GM19240 (cell line): ENCODE results near the gene TTYH3.
"Not testable (repeated sequence)": the region's sequence is repeated elsewhere in the genome, so short reads cannot be mapped to it uniquely, and the experiment has no call there.

Source experiments
- DNase-seq: peaks from one replicate; pipeline ENCODE4 v3.0.0; 2011; ENCODE audit warnings: low spot score; ENCODE audit not compliant: insufficient read length

Gene TTYH3

DNA sequence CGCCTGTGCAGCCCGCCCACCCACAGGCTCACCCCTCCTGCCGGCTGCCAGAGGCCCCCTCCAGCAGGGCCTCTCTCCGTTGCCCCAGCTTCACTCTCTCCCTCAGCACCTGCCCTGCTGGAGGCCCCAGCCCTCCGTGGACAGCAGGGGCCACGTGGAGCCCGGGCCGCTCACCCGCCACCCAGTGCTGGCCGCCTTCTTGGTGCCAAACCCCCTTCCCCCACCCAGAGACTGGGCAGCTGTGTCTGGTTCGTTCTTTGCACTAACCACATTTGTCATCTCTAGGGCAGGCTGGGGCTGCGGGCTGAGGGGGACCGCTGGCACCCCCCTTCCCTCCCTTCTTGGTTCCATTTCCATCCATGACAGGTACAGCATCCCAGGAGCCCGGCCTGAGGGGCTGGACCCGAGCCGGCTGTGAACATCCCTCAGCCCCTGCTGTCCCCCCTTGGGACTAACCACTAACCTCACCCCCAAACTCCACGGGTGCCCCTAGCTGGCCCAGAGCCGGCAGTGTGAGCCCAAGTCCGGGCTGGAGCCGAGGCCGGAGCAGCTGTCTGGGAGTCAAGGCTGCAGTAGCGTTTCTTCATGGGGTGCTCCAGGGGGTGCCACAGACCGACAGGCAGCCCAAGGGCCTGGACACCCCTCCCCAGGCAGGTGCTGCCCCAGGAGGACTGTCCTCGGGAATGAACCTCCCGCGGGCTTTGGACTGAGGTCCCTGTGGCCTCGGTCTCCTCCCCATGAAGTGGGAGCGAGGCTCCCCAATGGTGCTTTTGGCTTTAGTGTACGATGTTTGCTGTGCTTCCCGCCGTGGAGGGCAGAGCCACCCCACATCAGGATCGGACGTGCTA lies 30.7 kb downstream of the TTYH3 start:
- no peak for DNase-seq

DNA sequence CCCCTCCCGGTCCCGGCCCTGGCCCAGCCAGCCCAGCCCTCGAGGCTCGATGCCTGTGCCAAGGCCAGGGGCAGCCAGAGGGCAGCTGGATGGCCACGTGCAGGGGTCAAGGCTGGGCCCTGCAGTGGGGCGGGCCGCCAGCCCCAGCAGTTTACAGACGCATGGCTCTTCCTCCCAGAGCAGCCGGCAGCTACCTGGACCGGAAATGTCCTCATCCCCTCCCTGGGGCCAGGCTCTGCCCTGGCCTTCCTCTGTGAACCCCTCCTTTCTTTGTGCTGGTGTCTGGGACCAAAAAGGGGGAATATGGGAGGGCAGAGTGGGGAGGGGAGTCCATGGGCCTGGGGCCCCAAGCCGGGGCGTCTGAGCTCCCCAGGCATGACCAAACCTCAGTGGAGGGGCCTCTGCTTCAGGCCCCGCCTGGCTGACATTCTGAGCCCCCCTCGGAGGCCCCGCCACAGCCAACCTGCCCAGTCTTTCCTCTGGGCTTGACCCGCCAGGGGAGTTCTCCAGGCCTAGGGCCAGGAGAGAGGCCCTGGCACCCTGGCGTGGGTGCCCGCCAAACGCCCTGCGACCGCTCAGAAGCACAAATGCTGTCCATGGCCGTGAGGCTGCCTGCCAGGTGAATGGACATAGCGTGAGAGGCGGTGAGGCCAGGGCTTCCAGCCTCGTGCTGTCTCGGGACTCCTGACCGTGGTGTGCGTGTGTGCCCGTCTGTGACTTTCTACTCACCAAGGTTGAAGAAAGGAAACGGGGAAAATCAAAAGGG lies 31.5 kb downstream of the TTYH3 start:
- DNase-seq, result no peak

DNA sequence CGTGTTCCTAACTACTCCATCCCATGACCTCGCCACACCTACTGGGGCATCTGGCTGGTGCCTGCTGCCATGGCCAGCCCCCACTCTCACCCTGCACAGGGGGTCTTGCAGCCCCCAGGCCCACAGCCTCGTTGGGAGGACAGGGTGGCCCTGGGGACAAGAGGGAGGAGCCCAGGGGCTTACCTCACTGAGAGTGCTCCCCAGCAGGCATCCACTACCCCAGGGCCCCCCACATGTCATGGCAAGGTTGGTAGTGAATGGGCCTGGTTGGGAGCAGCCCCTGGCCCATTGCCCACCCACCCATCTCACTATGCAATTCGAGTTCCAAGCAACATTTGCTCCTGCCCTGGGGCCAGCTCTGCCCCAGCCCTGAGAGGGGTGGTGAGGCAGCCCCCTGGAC lies 32.2 kb downstream of the TTYH3 start:
- DNase-seq, result no peak

DNA sequence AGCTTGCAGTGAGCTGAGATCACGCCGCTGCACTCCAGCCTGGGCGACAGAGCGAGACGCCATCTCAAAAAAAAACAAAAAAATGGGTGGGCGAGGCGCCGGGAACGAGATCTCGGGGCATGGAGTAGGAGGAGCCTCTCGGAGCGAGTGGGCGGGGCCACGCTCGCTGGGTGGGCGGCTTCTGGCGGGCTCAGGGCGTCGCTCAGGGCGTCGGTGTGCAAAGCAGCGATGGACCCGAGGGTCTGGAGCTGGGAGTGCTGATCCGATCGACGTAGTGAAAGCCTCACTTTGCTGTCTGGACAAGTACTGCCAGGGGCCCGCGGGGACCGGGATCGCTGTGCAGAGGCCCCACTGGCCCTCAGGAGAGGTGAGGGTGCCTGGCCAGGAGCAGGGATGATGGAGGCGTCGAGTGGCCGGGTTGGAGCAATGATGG lies 33.6 kb downstream of the TTYH3 start:
- no peak for DNase-seq

DNA sequence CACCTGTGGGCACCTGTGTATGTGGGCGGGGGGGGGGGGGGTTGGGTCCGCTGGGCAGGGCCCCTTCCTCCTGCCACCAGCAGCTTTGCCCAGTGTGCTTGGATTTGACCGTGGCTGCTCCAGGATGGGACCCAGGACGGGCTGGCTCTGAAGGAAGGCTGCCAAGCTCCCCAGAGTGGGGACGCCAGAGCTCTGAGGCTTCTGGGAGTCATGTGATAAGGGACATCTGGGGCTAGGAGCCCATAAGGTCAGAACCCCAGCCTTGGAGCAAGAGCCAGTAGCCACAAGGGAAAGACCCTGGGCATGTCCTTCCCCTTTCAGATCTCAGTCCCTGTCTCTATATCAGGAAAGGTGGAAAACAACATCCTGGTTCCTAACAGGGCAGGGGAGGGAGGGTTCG lies 34.4 kb downstream of the TTYH3 start:
- DNase-seq, result no peak

DNA sequence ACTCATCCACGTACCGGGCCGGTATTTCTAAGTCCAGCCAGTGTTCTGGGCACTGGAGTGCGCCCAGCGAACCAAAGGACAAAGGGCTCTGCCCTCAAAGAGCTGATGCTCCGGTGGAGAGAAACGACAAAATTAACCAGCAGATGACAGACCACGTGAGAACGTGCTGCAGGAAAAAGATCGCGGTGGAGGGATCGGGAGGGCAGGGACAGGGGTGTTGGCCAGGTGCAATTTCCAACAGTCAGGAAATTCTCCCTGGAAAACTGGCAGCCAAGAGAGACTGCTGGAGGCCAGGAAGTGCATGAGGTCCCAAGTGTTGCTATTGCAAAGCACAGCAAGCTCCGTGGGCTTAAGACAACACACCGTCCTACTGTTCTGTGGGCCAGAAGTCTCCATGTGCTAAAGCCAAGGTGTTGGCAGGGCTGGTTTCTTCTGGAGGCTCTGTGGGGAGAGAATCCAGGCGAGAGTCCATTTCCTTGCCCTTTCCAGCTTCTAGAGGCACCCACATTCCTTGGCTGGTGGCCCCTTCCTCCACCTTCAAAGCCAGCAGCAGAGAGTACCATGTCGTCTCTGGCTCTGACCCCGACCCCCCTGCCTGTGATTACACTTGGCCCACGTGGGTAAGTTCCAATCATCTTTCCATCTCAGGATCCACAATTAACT lies 34.9 kb downstream of the TTYH3 start:
- no peak for DNase-seq

DNA sequence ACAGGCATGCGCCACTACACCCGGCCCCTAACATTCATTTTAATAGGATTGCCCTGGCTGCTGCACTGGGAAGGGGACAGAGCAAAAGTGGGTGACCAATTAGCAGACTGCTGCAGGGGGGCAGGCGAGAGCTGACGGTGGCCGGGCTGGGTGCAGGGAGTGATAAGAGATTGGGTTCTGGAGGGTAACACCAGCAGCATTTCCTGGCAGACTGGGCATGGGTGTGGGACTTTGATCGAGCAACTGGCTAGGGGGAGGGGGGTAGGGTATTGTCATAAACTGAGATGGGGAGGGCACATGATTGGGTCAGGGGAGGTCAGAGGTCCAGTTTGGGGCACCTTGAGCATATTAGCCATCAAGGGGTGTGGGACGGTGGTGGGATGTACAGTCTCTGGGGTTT lies 36.1 kb downstream of the TTYH3 start:
- DNase-seq, result no peak

DNA sequence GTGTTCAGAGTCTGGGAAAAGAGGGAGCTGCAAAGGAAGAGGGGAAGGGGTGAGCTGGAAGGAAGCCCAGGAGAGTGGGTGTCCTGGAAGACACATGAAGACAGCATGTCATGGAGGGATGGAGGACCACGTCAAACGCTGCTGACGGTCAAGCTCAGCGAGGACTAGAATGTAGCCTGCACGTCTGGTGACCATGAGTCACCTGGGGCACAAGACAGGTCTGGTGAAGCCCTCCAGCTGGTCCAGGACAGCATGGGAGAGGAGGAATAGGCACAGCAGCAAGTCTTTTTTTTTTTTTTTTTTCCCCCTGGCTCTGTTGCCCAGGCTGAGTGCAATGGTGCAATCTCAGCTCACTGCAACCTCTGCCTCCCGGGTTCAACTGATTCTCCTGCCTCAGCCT lies 36.6 kb downstream of the TTYH3 start:
- DNase-seq, result no peak

DNA sequence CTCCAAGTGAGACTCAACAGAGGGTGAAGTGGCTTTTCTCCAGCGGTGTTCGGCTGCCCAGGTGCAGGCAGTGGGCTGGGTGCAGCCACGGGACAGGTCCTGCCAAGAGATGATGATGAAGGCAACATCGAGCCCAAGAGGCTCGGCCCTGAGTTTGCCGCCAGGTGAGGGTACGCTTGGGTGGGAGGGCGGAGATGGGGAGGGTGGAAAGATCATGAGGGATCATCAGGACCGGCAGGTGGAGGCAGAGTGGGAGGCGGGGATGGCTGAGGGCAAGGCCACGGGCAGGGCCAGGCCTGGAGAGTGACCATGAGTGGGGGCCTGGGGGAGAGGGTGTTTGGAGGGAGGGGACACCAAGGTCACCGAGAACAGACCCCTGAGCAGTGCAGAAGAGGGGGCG lies 38.4 kb downstream of the TTYH3 start:
- DNase-seq, result no peak

DNA sequence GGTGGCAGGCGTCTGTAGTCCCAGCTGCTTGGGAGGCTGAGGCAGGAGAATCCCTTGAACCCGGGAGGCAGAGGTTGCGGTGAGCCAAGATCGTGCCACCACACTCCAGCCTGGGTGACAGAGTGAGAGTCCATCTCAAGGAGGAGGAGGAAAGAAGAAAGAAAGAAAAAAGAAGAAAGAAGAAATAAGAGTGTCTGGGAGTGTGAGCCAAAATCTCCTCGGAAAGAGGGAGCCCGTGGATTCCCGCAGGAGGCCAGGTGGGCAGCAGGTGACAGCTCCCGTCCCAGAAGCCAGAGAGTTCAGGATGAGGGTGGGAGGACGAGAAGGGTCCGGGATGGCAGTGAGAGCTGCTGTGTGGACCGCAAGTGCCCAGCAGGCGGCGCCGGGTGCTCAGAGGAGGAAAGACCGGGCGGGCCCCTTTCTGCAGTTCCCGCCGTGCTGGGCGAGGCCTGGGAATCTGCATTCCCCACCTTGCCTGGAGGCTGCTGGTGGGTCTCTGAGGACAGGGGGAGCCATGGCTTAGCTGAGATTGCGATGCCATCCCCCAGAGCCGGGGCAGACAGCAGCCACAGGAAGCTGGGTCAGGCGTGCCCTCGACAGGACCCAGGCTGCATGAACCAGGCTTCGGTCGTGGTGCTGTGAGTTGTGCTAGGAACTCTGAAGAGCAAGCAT lies 39.1 kb downstream of the TTYH3 start:
- peak; percentile 88 for DNase-seq

DNA sequence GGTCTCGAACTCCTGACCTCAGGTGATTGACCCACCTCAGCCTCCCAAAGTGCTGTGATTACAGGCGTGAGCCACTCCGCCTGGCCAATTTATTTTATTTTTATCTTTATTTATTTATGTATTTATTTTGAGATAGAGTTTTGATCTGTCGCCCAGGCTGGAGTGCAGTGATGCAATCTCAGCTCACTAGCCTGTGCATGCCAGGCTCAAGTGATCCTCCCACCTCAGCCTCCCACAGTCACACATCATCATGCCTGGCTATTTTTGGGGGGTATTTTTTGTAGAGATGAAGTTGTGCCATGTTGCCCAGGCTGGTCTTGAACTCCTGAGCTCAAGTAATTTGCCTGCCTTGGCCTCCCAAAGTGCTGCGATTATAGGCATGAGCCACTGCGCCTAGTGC lies 41.4 kb downstream of the TTYH3 start:
- DNase-seq, result not testable (repeated sequence)

DNA sequence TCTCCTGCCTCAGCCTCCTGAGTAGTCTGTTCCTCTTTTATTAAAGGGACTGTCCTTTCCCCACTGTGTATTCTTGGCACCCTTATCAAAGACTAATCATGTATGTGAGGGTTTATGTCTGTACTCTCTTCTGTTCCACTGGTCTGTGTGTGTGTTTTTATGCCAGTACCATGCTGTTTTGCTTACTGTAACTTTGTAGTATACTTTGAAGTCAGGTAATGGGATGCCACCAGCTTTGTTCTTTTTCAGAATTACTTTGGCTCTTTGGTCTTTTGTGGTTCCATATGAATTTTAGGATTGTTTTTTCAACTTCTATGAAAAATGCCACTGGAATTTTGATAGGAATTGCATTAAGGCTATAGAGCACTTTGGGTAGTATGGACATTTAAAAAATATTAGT lies 42.1 kb downstream of the TTYH3 start:
- DNase-seq, result no peak

DNA sequence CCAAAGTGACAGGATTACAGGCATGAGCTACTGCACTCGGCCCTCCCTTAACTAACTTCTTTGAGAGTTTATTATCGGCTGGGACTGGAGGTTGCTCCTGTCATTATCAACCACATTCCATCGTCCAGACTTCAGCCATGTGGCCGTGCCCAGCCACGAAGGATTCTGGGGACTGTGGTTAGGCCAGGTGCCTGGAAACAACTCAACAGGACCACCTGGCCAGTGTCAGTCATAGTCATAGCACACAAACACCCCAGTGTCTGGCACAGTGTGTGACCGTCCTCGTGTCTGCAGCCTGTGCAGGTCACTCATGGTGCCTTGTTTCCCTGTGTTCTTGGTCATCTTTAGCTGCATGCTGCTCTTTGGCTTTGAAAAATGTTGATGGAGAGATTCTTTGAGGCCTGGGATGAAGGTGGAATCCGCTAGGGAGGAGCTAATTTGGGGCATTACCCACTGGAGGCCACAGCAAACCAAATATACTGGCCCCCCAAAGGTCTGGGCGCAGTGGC lies 43.5 kb downstream of the TTYH3 start:
- no peak for DNase-seq

DNA sequence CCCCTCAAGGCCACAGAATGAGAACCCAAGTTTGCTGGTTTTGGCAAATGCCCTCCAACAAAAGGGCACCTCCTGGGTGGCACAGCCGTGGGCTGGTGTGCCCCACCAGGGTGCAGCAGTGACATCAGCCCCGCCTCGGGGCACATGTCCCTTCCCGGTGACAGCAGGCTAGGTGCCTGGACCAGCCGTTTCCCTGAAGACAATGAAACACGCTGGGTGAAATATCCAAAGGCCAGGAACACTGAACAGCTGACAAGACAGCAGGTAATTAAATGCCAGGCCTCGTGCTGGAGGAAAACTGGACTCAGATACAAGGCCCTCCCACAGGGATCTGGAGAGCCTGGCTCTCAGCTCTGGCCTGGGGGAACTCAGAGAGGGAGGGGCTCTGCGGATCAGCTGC lies 44.8 kb downstream of the TTYH3 start:
- DNase-seq, result not testable (repeated sequence)

DNA sequence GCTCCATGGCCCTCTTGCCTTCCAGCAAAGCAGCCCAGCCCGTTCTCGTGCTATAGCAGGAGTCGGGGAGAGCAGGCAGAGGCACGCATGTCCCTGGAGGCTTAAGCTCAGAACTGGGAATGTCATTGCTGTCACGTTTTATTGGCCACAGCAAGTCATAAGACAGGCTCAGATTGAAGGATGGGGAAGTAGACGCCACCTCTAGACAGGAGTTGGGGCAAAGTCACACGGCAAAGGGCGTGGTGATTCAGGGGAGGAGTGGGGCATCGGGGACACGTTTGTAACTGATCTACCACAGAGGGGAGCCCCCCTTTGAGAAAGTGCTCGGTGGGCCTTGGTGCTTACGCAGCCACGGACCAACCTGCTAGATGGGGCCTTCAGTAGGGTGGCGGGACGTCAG lies 46.7 kb downstream of the TTYH3 start:
- DNase-seq, result not testable (repeated sequence)

DNA sequence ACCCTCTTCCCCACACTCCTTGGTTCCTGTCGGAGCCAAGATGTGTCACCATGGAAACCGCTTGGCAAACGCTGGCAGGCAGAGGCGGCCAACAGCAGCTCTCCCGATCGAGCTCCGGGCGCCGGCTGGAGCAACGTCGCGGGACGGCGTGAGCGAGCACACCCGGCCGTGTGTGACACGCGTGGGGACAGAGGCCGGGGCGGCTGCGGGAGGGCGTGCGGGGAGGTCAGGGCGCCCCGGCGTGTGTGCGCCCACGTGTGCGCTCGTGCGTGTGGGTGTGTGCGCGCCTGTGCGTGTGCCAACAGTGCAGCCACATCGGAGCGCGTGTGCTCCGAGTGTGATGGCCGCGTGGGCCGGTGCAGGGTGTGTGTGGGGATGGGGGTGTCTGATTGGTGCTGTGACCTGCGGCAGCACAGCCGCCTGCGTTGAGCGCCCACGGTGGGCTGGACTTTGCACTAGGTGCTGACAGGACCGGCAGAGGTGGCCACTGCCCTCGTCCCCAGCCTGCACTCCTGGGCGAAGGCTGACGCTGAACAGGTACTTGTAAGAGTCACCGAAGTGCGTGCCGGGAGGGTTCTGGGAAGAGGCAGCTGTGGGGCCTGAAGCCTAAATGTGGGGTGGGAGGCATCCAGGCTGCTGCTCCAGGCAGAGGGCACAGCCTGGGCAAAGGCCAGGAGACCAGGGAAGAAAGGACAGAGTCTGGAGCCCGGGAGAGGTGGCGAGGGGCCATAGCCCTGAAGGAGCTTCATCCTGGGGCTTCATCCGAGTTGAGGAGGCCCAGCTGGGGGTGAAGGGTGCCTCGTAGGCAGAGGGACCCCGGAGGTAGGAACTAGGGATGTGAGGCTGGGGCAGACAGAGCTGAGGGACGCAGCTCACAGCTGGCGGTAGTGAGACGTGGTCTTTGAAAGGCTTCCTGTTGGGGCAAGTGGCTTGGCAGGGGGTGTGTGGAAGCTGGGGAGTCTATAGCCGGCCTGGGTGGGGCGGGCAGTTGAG lies 47.6 kb downstream of the TTYH3 start:
- DNase-seq, result not testable (repeated sequence)

DNA sequence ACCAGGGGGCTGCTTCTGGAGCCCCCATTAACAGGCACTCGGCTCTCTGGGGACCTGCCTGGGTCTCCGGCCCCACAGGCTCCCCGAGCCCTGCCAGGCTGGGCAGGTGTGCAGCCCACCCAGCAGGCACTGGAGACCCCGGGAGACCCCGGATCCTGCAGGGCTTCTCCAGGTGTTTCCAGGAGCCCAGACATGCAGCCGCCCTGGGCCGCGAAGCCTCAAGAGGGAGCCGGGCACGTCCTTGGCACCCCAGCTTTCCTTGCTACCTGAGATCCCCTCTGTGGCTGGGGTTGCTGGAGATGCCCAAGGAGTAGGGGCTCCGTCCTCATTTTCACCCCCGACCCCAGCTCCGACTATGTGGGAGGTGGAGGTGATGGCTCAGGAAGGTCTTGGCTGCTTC lies 48.5 kb downstream of the TTYH3 start:
- DNase-seq, result no peak

DNA sequence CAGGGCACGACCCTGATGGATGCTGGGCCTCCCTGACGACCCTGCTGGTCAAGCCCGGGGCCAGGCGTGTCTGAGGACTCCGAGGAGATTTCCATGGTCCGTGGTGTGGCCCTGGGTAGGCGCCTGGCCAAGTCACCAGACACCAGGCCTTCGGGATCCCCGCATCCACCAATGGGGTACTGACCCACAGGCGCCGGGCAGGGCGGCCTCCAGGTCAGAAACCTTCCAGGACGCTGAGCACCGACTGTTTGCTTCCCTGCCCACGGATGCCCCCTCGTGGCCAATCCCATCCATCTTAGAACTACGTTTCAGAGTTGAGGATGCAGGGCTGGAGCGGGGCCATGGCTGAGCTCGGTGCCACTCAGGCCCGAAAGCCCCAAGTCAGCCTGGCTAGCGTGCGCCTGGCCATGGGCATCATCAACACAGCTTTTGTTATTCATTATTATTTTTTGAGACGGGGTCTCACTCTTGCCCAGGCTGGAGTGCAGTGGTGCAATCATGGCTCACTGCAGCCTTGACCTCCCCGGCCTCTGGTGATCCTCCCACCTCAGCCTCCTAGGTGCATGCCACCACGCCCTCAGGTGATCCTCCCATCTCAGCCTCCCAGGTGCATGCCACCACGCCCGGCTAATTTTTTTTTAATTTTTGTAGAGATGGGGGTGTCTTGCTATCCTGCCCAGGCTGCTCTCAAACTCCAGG lies 49.2 kb downstream of the TTYH3 start:
- DNase-seq, result peak; percentile 51

DNA sequence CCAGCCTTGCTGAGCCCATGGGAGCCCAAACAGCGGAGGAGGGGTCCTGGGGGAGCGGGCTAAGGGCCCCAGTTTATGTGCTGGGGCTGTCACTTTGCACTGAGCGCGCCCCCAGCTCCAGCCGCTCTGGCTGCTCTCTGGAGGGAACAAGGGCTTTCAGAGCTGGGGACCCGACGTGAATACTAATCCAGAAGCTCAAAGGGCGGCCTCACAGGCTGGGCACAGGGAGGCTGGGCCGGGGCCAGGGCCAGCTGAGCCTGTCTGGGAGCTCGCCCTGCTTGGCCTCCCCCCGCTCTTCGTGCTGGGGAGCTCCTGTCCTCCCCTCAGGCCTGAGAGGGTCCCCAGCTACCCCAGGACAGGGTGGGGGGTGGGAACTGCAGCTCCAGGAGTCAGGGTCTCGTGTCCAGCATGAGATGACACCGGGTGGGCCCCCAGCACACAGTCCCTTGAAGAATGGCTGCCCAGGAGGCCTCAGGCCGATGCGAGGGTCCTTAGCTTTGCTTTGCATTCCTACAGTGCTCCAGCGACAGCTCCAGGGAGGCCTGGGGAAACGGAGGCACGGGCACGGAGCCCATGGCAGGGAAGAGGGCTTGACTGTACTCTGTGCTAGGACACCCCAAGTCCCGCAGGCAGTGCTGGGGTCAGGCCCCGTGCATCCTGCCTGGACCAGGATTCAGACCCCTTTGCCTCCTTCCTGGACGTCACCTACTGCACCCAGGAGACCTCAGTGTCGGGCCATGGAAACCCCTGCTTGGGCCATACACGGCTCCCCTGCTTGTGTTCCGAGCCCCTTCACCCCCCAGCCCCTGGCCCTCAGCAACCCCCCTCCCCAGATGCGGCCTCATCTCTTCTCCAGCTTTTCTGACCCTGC lies 50.4 kb downstream of the TTYH3 start:
- DNase-seq, result no peak
